Body of pancreas (tissue), 4 donors: ENCODE data around the gene COX8A.

Experiments used
- CTCF ChIP-seq, 7 experiments: fragments of 450-650 bp in 4 of 7; fragments of 200-600 bp in 3 of 7; sonication (generic) in 3 of 7; IDR thresholded peaks; one replicate each; pipeline ENCODE4 v1.5.1; 2016 to 2019; ENCODE audit warnings: antibody characterized with exemption in 7 of 7
- POLR2A ChIP-seq, 3 donors: fragments of 450-650 bp; IDR thresholded peaks; one replicate each; pipeline ENCODE4 v1.6.1; 2016; ENCODE audit warnings: antibody characterized with exemption in 3 of 3, mild to moderate bottlenecking in 2 of 3

- no peak for TF ChIP-seq CTCF (IDR thresholded peaks at IDR 0.05)
- no peak for TF ChIP-seq POLR2A (IDR thresholded peaks at IDR 0.05)
Measured at GRCh38 chr11:63951779-63952536, 22.5 kb upstream of the COX8A start.
